Measurements from ENCODE around the gene PPP1R36. TPM values are rescaled to one million over a fixed set of nuclear protein-coding genes. Genes with fewer than 3 reads are reported as not detected.

PPP1R36 gene
- total and polyA plus RNA-seq, 2 of the 4 experiments (the other 2 are of a cell fraction) = 0.15 to 0.54 TPM

GRCh38 chr14:64563696-64564095 is 13.9 kb downstream of the PPP1R36 start:
- no peak for DNase-seq
- BruUV-seq (replicated peaks) = no TSS peak
- H4K91ac ChIP-seq (ENCODE audit: insufficient read depth, low read depth, low read length) = no peak overlapping the region
- H2BK15ac ChIP-seq (ENCODE audit: low read depth, low read length) = no peak overlapping the region
- TF ChIP-seq CEBPB (IDR thresholded peaks at IDR 0.05; ENCODE audit: low read depth, low read length) = no peak
- no peak for TF ChIP-seq USF2 (IDR thresholded peaks at IDR 0.05; ENCODE audit: low read depth, low read length)
- TF ChIP-seq MAFK (IDR thresholded peaks at IDR 0.05; ENCODE audit: low read depth, low read length) = no peak
- no peak for TF ChIP-seq RAD21 (IDR thresholded peaks at IDR 0.05; ENCODE audit: low read length)
- no peak for TF ChIP-seq SMC3 (IDR thresholded peaks at IDR 0.05; ENCODE audit: low read depth, low read length)
- TF ChIP-seq NFE2L2 (IDR thresholded peaks at IDR 0.05; ENCODE audit: low read depth, low read length) = no peak
- TF ChIP-seq POLR2A (IDR thresholded peaks at IDR 0.05; ENCODE audit: low read depth, low read length) = no peak
- no peak overlapping the region for H3K23ac ChIP-seq (ENCODE audit: low read depth, low read length)
- H4K5ac ChIP-seq (ENCODE audit: low read depth, low read length) = no peak overlapping the region
- H3K4ac ChIP-seq (ENCODE audit: low read depth, low read length) = no peak overlapping the region
- no peak overlapping the region for H2BK120ac ChIP-seq (ENCODE audit: low read depth, low read length)
- H3K4me3 ChIP-seq (ENCODE audit: insufficient read depth, low read depth, low read length) = no peak overlapping the region
- intact Hi-C loops (cut with micrococcal nuclease) = no loop called here
- H3K9me3 ChIP-seq (ENCODE audit: control insufficient read depth, insufficient read depth, low read length) = no peaks in the 10 kb centered on the region
- no peak overlapping the region for H3K27ac ChIP-seq (ENCODE audit: insufficient read depth, low read length)
- no peaks in the 10 kb centered on the region for H4K20me1 ChIP-seq (ENCODE audit: insufficient read depth, low read length)
- no peak overlapping the region for H3K18ac ChIP-seq (ENCODE audit: low read depth, low read length)
- H3K9me1 ChIP-seq (ENCODE audit: insufficient read depth, low read length) = no peaks in the 10 kb centered on the region
- H2AK5ac ChIP-seq (ENCODE audit: low read depth, low read length) = no peak overlapping the region
- no peaks in the 10 kb centered on the region for H3K79me1 ChIP-seq (ENCODE audit: low read depth in 1 of 2, low read length in 2 of 2)
- no peak overlapping the region for H3K14ac ChIP-seq (replicated peaks; ENCODE audit: low read depth, low read length)
- H4K8ac ChIP-seq (ENCODE audit: low read depth in 2 of 2, low read length in 2 of 2) = no peak overlapping the region
- ChIA-PET CTCF (interaction anchor here (0.6 kb wide), 1 partner anchor 766 kb away, joined by 3 read pairs; no protein-coding TSS in a partner anchor), POLR2A (ENCODE audit: unreplicated experiment) (no interaction called here)
- in situ Hi-C loops (cut with MboI; ENCODE audit: low sequenced_read_pairs) = no loop called here
- ATAC-seq (ENCODE audit: low read depth) = no peak
- no peak overlapping the region for H2AFZ ChIP-seq (replicated peaks; ENCODE audit: low read length, poor library complexity)
- H3K56ac ChIP-seq (ENCODE audit: extremely low read depth, insufficient read depth, low read length) = no peak overlapping the region
- H3K36me3 ChIP-seq (ENCODE audit: control insufficient read depth, insufficient read depth, low read length) = no peaks in the 10 kb centered on the region
- H3K9ac ChIP-seq (ENCODE audit: low read depth, low read length) = no peak overlapping the region
- H2AK9ac ChIP-seq (replicated peaks; ENCODE audit: low read depth, low read length, poor library complexity) = no peak overlapping the region
- no peak overlapping the region for H2BK5ac ChIP-seq (ENCODE audit: low read depth, low read length, poor library complexity, severe bottlenecking)
- peaks cover 5% of the 10 kb centered on the region for H3K4me1 ChIP-seq (ENCODE audit: control insufficient read depth, insufficient read depth, low read length)
- WGBS, 2 experiments (ENCODE audit: extremely low coverage in 2 of 2, insufficient read length in 1 of 2) = 75% methylated on average over 3 of the region's 6 CpGs; no CpG with 5 or more reads in 1 of the 2 experiments
- dilution Hi-C loops (cut with HindIII; ENCODE audit: low sequenced_read_pairs, unreplicated experiment) = no loop called here
- H3K27me3 ChIP-seq (ENCODE audit: control insufficient read depth, insufficient read depth, low read length) = no peaks in the 10 kb centered on the region
- no peak overlapping the region for H3K4me2 ChIP-seq (ENCODE audit: low read depth, low read length)
- no peak overlapping the region for H2BK20ac ChIP-seq (ENCODE audit: low read depth, low read length)
